Trophoblast cell (in vitro differentiated cells and primary cell): ENCODE data around the gene BUB1.

ENCODE experiments used
- DNase-seq, 2 donors: peaks; one replicate each; pipeline ENCODE4 v3.0.0-alpha.2; 2016
- H2AFZ ChIP-seq: 2 replicates; pipeline ENCODE4 v1.6.1; 2013; ENCODE audit warnings: low read length, moderate library complexity, mild to moderate bottlenecking; ENCODE audit not compliant: insufficient read depth, poor library complexity
- H2AK5ac ChIP-seq: 2 replicates; pipeline ENCODE4 v1.6.1; 2013; ENCODE audit warnings: mild to moderate bottlenecking, low read length
- H2BK120ac ChIP-seq: 2 replicates; pipeline ENCODE4 v1.6.1; 2013; ENCODE audit warnings: low read length, mild to moderate bottlenecking, moderate library complexity; ENCODE audit not compliant: insufficient read depth, poor library complexity
- H2BK12ac ChIP-seq: 2 replicates; pipeline ENCODE4 v1.6.1; 2013; ENCODE audit warnings: mild to moderate bottlenecking, low read length, moderate library complexity
- H2BK5ac ChIP-seq: 2 replicates; pipeline ENCODE4 v1.6.1; 2013; ENCODE audit warnings: low read length, low read depth, moderate library complexity, mild to moderate bottlenecking; ENCODE audit not compliant: poor library complexity
- H3K14ac ChIP-seq: 2 replicates; pipeline ENCODE4 v1.6.1; 2013; ENCODE audit warnings: mild to moderate bottlenecking, low read length
- H3K18ac ChIP-seq: 2 replicates; pipeline ENCODE4 v1.6.1; 2013; ENCODE audit warnings: mild to moderate bottlenecking, low read length
- H3K23ac ChIP-seq: 2 replicates; pipeline ENCODE4 v1.6.1; 2013; ENCODE audit warnings: low read length
- H3K27ac ChIP-seq: 2 replicates; pipeline ENCODE4 v1.5.1; 2013; ENCODE audit warnings: low read depth, mild to moderate bottlenecking, inconsistent platforms, low read length, moderate library complexity
- H3K27me3 ChIP-seq: 2 replicates; pipeline ENCODE4 v1.6.1; 2013; ENCODE audit warnings: inconsistent platforms, mild to moderate bottlenecking, low read length, moderate library complexity; ENCODE audit not compliant: insufficient read depth
- H3K36me3 ChIP-seq, 2 experiments: 1 replicate in 1 of 2; 2 replicates in 1 of 2; pipeline ENCODE4 v1.6.1; 2013; ENCODE audit warnings: low read length in 2 of 2, mild to moderate bottlenecking in 2 of 2, moderate library complexity in 1 of 2; ENCODE audit not compliant: insufficient read depth in 2 of 2, control insufficient read depth in 1 of 2
- H3K4ac ChIP-seq: 2 replicates; pipeline ENCODE4 v1.6.1; 2013; ENCODE audit warnings: low read depth, mild to moderate bottlenecking, low read length, moderate library complexity
- H3K4me1 ChIP-seq, 2 experiments: 1 replicate in 1 of 2; 2 replicates in 1 of 2; pipeline ENCODE4 v1.6.1; 2013; ENCODE audit warnings: low read length in 2 of 2, mild to moderate bottlenecking in 2 of 2, moderate library complexity in 1 of 2; ENCODE audit not compliant: insufficient read depth in 2 of 2, control insufficient read depth in 1 of 2
- H3K4me2 ChIP-seq: 2 replicates; pipeline ENCODE4 v1.6.1; 2013; ENCODE audit warnings: inconsistent platforms, mild to moderate bottlenecking, low read length, moderate library complexity
- H3K4me3 ChIP-seq: 2 replicates; pipeline ENCODE4 v1.5.1; 2013; ENCODE audit warnings: mild to moderate bottlenecking, low read depth, low read length, inconsistent platforms
- H3K79me1 ChIP-seq: one replicate; pipeline ENCODE4 v1.6.1; 2013; ENCODE audit warnings: low read length
- H3K79me2 ChIP-seq: 2 replicates; pipeline ENCODE4 v1.6.1; 2013; ENCODE audit warnings: low read length, mild to moderate bottlenecking; ENCODE audit not compliant: control insufficient read depth, insufficient read depth, poor library complexity
- H3K9ac ChIP-seq: 2 replicates; pipeline ENCODE4 v1.6.1; 2013; ENCODE audit warnings: mild to moderate bottlenecking, low read length
- H3K9me3 ChIP-seq: 2 replicates; pipeline ENCODE4 v1.6.1; 2013; ENCODE audit warnings: low read depth, mild to moderate bottlenecking, control low read depth, inconsistent platforms, low read length; ENCODE audit not compliant: insufficient read depth
- H4K12ac ChIP-seq: 2 replicates; pipeline ENCODE4 v1.6.1; 2013; ENCODE audit warnings: low read depth, mild to moderate bottlenecking, low read length, moderate library complexity
- H4K8ac ChIP-seq: 2 replicates; pipeline ENCODE4 v1.6.1; 2013; ENCODE audit warnings: low read depth, mild to moderate bottlenecking, low read length, moderate library complexity
- H4K91ac ChIP-seq: one replicate; pipeline ENCODE4 v1.6.1; 2013; ENCODE audit warnings: low read depth, mild to moderate bottlenecking, low read length, moderate library complexity
- WGBS: extraction: QIAGEN DNeasy Blood & Tissue Kit; methylation state at CpG from one replicate; pipeline ENCODE4 v1.1.7; 2013; ENCODE audit warnings: missing lambda C conversion rate; ENCODE audit not compliant: insufficient read length, insufficient coverage; ENCODE audit errors: extremely low coverage; 5-methylcytosine and 5-hydroxymethylcytosine counted together

The BUB1 gene

DNA sequence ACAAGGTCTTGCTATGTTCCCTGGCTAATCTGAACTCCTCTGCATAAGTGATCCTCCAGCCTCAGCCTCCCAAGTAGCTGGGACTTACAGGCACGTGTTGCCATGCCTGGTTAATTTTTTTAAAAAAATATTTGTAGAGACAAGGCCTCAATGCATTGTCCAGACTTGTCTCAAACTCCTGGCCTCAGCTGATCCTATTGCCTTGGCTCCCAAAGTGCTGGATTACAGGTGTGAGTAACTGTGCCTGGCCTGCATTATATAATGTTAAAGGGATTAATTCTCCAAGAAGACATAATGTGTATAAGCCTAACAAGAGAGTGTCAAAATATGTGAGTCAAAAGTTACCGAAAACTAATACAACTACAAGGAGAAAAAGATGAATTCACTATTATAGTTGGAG is 32.2 kb downstream of the BUB1 start:
- Histone ChIP-seq H3K36me3 (peaks cover 5 to 9% of the 10 kb centered on the region in 2 experiments), H2BK12ac (no peak overlapping the region), H2AFZ (no peak overlapping the region), H3K14ac (no peak overlapping the region), H3K27me3 (no peaks in the 10 kb centered on the region), H3K23ac (no peak overlapping the region), H2BK120ac (no peak overlapping the region), H3K4me2 (no peak overlapping the region), H3K79me1 (no peaks in the 10 kb centered on the region), H3K79me2 (no peaks in the 10 kb centered on the region), H4K91ac (no peak overlapping the region), H4K12ac (no peak overlapping the region), H3K9me3 (no peaks in the 10 kb centered on the region), H3K4ac (no peak overlapping the region), H3K27ac (no peak overlapping the region), H3K9ac (no peak overlapping the region), H3K18ac (no peak overlapping the region), H4K8ac (no peak overlapping the region), H2BK5ac (no peak overlapping the region), H3K4me1 (no peaks in the 10 kb centered on the region), H2AK5ac (no peak overlapping the region), H3K4me3 (no peak overlapping the region)
- no peak for DNase-seq
- WGBS: no CpG with 5 or more reads among the region's 2 CpGs

DNA sequence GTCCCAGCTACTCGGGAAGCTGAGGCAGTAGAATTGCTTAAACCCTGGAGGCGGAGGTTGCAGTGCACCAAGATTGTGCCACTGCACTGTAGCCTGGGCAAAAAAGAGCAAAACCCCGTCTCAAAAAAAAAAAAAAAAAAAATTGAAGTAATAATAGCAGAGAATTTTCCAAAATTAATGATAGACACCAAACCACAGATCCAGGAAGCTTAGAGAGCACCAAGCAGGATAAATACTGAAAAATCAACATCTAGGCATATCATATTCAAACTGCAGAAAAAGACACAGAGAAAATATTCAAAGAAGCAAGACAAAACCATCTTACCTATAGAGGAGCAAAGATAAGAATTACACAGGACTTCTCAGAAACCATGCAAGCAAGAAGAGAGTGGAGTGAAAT is 33.5 kb downstream of the BUB1 start:
- no peak overlapping the region for H4K91ac ChIP-seq
- no peak overlapping the region for H3K18ac ChIP-seq
- H3K9ac ChIP-seq: no peak overlapping the region
- H3K4ac ChIP-seq: no peak overlapping the region
- H3K27me3 ChIP-seq: no peaks in the 10 kb centered on the region
- H2BK120ac ChIP-seq: no peak overlapping the region
- H2AFZ ChIP-seq: no peak overlapping the region
- H2AK5ac ChIP-seq: no peak overlapping the region
- H3K79me1 ChIP-seq: no peaks in the 10 kb centered on the region
- no peak overlapping the region for H3K23ac ChIP-seq
- H2BK5ac ChIP-seq: no peak overlapping the region
- H2BK12ac ChIP-seq: no peak overlapping the region
- H3K4me3 ChIP-seq: no peak overlapping the region
- no peaks in the 10 kb centered on the region for H3K79me2 ChIP-seq
- H3K36me3 ChIP-seq: peaks cover 3 to 8% of the 10 kb centered on the region in 2 experiments
- DNase-seq: no peak
- H4K8ac ChIP-seq: no peak overlapping the region
- H3K14ac ChIP-seq: no peak overlapping the region
- no peaks in the 10 kb centered on the region for H3K9me3 ChIP-seq
- H3K4me1 ChIP-seq: no peaks in the 10 kb centered on the region
- WGBS: no CpG with 5 or more reads among the region's 3 CpGs
- no peak overlapping the region for H3K4me2 ChIP-seq
- H4K12ac ChIP-seq: no peak overlapping the region
- H3K27ac ChIP-seq: no peak overlapping the region

DNA sequence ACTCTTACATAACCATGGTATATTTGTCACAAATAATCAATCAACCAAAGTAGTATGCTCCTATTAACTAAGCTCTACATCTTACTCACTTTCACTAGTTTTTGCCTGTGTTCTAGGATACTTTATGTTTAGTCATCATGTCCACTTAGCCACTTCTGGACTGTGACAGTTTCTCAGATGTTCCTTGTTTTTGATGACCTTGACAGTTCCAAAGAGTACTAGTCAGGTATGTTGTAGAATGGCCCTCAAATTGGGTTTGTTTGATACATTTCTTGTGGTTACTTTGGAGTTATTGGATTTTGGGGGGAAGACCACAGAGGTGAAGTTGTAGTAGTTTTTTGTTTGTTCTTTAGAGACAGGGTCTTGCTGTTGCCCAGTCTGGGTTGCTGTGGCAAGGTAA is 35.5 kb downstream of the BUB1 start:
- Histone ChIP-seq H2BK5ac (no peak overlapping the region), H3K4me2 (no peak overlapping the region), H3K27ac (no peak overlapping the region), H3K9me3 (no peaks in the 10 kb centered on the region), H2AK5ac (no peak overlapping the region), H3K4ac (no peak overlapping the region), H2BK12ac (no peak overlapping the region), H4K8ac (no peak overlapping the region), H3K79me1 (no peaks in the 10 kb centered on the region), H3K36me3 (peaks cover 5 to 9% of the 10 kb centered on the region in 2 experiments), H3K4me1 (no peaks in the 10 kb centered on the region), H4K12ac (no peak overlapping the region), H4K91ac (no peak overlapping the region), H3K23ac (no peak overlapping the region), H3K14ac (no peak overlapping the region), H2AFZ (no peak overlapping the region), H3K18ac (no peak overlapping the region), H3K9ac (no peak overlapping the region), H2BK120ac (no peak overlapping the region), H3K79me2 (no peaks in the 10 kb centered on the region), H3K4me3 (no peak overlapping the region), H3K27me3 (no peaks in the 10 kb centered on the region)
- no peak for DNase-seq

DNA sequence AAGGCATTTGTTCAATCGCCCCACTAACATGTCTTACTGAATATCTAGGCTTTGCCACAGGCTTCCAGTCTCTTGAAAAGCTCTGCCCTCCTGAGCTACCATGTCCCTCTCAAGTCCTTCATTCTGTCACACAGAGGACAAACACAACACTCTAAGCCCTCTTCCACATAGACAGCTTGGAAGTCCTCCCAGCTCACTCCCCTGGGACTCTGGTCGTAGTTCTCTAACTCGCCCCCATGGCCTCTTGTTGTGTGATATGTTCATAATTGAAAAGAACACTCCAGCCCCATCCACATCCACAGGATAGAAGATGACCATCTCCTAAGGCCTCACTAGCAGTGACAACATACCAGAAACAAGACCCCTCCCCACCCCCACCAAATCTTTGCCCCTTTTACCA is 37.9 kb downstream of the BUB1 start:
- DNase-seq: no peak
- peaks cover 7 to 14% of the 10 kb centered on the region in 2 experiments for H3K36me3 ChIP-seq
- H2BK120ac ChIP-seq: no peak overlapping the region
- H3K27ac ChIP-seq: no peak overlapping the region
- H3K4me2 ChIP-seq: no peak overlapping the region
- H3K9ac ChIP-seq: no peak overlapping the region
- H3K23ac ChIP-seq: no peak overlapping the region
- H3K27me3 ChIP-seq: no peaks in the 10 kb centered on the region
- no peak overlapping the region for H4K12ac ChIP-seq
- H3K18ac ChIP-seq: no peak overlapping the region
- no peak overlapping the region for H4K91ac ChIP-seq
- H3K9me3 ChIP-seq: no peaks in the 10 kb centered on the region
- no peak overlapping the region for H2AK5ac ChIP-seq
- no peak overlapping the region for H2BK12ac ChIP-seq
- H2BK5ac ChIP-seq: no peak overlapping the region
- no CpG with 5 or more reads among the region's 3 CpGs for WGBS
- no peaks in the 10 kb centered on the region for H3K79me1 ChIP-seq
- no peak overlapping the region for H3K4me3 ChIP-seq
- no peak overlapping the region for H3K4ac ChIP-seq
- H3K4me1 ChIP-seq: no peaks in the 10 kb centered on the region
- H2AFZ ChIP-seq: no peak overlapping the region
- H3K79me2 ChIP-seq: no peaks in the 10 kb centered on the region
- H3K14ac ChIP-seq: no peak overlapping the region
- no peak overlapping the region for H4K8ac ChIP-seq
